GM11168 (cell line): Measurements from ENCODE around the gene IGF1R.
"Not testable (repeated sequence)": the region's sequence is repeated elsewhere in the genome, so short reads cannot be mapped to it uniquely, and the experiment has no call there.

Experiments used
- in situ Hi-C: fragments of 300-500 bp; cut with MboI; formaldehyde crosslinking; loops from one replicate; pipeline ENCODE4 v1.12.0; 2022; ENCODE audit warnings: low sequenced_read_pairs; ENCODE audit not compliant: unreplicated experiment

IGF1R gene

DNA sequence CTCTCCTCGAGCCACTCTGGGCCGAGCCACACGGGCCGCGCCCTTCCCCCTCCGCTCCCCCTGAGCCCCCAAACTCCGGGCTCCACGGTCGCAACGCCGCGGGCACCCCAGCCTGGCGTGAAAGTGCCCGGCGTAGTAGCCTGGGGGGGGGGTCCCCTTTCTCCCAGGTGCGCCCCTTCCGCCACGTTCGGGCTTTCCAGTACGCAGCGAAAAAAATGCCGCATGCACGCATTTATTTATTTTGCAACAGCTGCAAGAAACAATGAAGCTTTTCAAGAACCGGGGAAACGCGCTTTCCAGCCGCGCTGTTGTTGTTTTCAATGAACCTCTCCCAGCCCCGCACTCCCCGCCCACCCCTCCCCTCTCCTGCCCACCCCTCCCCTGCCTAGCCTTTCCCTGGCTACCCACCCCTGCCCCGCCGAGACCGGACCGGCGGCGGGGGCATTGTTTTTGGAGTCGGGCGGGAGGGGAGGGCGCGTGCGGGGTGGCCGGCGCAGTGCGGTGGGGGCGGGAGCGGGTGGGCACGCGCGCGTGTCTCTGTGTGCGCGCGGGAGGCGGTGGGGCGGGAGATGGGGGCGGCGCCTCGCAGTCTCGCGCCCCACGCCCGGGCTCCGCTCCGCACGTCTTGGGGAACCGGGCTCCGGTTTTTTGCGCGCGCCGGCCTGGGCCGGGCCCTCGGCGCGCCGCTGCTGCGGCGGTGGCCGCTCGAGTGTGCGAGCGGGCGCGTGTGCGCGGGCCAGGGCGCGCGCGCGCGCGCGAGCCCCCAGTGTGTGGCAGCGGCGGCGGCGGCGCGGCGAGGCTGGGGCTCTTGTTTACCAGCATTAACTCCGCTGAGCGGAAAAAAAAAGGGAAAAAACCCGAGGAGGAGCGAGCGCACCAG, at the start of gene IGF1R:
Gene IGF1R, plus strand, starts transcription at position 766 of the 880 bp plus-strand sequence. CDS start 1,043 bp downstream, outside the sequence.
- in situ Hi-C loops: no loop called here

DNA sequence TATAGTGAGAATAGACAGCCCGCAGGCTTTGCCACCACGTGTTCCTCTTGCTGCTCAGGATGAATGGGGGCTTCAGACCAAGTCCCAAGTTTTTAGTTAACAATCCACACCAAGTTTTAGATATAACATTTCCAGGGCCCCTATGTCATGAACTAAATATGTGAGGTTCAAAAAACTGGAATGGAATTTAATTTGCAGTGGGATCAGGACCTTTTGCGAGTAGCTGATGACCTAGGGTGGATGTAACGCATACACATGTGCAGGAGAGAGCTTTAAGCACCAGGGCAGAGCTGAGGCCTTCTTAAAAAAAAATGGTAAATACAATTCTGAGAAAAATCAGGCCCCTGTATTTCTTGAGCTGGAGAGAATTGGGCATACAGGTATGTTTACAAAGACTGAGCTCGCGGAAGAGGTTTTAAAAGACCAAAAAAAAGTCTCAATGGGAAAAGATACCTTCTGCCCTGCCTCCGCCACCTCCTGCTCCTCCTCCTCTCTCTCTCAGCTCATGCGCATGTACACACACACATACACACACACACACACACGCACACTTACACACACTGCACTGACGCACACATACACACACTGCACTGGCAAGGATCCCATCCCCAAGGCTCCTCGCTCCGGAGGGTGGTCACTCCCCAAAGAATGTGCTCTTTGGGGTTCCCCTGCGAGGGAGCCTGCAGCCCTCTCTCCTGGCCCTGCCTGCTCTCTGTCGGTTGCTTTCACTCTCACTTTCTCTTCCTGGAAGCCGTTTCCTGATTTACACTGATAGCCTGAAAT, 48.2 kb upstream of the IGF1R start:
- in situ Hi-C loops: no loop called here

DNA sequence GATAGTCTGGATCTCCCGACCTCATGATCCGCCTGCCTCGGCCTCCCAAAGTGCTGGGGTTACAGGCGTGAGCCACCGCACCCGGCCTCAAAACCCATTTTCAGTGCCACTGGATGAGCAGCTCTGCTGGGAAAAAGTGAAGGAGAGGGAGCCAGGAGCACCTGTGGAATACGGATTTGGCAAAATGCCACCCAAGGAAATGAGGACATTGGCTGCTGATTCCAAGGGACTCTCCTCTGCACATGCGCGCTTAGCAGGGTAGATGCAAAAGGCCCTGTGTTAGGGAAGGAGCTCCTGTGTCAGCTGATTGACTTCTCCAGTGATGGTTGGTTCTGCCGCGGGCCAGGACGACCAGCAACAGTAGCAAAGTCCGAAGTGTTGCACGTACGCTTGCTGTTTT, 43.4 kb upstream of the IGF1R start:
- in situ Hi-C loops: no loop called here

DNA sequence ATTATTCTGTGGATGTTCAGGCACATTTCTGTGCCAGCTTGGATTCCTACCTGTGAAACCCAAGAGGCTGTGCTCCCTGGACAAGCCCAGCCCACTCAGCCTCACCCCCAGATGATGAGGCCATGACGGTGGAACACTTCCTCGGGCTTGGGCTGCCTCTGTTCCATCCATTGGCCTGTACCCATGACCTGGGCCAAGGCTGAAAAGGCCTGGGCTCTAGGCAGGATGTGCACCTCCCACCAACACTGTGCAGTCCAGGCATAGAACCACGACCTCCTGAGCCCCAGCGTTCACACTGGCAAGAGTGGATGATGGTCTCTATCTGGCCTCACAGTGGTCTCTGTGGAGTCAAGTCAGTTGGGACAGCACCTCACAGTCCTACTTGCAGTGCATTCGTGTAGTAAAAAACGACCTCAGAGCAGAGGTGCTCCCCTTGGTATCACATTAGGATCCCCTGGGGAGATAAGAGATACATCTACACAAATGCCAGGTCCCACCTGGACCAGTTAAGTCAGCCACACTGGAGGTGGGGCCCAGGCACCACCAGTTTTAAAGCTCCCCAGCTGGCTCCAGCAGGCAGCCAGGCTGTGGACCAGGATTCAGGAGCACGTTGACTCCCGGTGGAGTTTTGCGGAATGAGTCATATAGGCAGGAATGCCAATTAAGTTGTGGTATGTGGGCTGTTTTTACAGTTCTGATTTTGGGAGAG, 39.0 kb upstream of the IGF1R start:
- in situ Hi-C loops: no loop called here

DNA sequence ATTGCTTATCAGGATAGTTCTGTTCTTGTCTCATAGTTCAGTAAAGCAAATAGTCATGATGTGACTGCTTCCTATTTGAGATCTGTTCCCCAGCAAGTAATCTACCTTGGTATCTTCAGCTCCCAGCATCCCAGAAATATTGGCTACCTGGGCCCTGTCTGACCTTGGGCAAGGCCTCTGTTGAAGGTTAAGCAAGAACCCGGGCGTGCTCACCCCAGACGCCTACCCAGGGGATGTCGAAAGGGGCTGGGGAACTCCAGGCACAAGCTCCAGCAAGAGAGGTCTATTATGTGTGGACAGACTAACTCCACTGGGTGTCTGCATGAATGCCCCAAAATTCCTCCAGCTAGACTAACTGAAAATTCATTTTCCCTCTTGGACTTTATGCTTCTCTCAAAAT, 37.3 kb upstream of the IGF1R start:
- in situ Hi-C loops: no loop called here

DNA sequence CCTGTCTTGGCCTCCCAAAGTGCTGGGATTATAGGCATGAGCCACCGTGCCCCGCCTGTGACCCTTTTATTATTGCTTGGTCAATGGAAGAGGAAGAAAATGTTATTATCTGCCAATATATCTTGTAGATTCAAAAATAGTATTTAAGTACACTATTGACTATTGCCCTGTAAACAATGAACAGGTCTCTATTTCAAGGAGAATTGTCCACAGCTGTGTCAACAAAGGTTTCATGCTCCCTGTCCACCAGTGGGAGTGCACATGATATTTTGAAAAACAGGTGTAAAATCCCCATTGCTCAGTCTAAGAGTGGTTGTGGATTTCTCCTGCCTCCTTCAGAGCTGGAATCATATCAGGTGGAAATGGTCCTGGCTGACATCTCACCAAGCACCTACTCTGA, 36.5 kb upstream of the IGF1R start:
- in situ Hi-C loops: no loop called here

DNA sequence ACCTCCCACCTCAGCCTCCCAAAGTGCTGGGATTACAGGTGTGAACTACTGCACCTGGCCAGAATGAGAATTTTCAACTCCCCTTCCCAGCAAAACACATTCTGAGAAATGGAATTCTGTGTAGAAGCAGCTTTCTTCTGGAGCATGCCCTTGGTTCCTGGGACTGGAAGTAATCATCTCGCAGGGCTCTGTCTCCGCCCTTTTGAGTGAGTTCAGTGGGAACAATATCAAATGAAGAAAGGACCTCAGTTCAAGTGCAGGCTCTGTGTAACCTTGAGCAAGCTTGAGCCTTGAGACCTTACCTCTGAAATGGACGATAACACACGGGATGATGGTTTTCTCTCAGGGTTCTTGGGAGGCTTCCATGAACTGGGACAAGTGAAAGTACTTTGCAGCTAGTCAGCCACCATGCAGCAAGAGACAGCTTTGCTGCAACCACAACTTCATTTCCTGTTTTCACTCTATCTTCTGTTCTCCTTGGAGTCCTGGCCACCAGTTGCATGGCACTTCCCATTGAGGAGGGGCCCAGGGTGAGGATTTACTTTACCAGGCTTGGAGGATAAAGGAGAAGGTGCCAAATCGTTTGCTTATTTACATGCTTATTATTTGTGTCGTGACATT, 35.7 kb upstream of the IGF1R start:
- in situ Hi-C loops: no loop called here

DNA sequence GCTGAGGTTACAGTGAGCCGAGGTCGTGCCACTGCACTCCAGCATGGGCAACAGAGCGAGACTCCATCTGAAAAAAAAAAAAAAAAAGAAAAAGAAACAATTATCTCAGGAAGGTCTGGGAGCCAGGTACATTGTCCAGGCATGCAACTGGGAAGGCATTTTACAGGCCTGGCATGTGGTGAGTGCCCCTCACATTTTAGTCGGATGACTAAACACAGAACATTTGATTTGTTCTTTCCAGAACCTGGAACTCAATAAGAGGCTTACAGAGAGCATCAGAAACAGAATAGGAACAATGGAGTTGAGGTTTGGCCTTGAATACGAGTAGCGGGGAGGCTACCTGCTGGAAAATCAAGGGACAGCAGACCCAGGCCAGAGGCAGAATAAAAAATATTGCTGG, 33.7 kb upstream of the IGF1R start:
- in situ Hi-C loops: no loop called here

DNA sequence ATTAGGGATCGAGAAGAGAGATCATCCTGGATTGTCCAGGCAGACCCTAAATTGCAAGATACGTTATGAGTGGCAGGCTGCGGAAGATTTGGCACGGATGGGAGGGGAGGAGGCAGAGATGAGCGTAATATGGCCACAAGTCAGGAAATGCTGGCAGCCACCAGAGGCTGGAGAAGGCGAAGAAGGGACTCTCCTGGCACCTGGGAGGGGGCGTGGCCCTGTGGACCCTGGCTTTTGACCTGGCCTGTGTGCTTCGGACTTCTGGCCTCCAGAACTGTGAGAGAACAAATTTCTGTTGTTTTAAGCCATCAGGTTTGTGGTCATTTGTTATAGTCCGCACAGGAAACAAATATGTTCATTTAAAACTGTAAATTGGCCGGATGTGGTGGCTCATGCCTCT, 31.9 kb upstream of the IGF1R start:
- in situ Hi-C loops: no loop called here

DNA sequence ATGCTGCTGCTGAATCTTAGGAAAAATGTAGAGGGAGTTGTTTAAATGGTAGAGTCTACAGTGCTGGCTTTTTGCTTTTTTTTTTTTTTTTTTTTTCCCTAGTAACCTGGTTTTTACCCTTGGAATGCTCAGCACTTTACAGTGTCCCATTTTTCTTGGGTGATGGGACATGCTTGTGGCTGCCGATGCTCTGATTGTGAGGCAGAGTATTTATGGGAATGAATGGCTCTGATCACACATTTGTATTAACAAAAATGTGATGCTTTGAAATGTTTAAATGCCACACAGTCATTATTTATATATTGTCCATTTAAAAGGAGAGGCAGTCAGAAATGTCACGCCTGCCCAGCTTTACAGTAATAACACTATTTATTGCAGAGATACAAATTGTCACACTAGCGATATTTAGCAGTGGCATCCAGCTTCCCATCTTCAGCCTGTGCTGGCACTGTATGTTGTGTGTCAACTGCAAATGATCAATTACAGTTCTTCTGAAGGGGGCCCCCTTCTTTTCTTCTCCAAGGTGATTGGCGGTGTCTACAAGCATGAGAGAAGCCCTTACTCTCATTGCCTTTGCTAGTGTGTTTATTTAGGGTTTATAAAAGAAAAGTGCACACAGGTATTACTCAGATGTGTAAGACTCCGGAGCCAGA, 30.9 kb upstream of the IGF1R start:
- in situ Hi-C loops: no loop called here

DNA sequence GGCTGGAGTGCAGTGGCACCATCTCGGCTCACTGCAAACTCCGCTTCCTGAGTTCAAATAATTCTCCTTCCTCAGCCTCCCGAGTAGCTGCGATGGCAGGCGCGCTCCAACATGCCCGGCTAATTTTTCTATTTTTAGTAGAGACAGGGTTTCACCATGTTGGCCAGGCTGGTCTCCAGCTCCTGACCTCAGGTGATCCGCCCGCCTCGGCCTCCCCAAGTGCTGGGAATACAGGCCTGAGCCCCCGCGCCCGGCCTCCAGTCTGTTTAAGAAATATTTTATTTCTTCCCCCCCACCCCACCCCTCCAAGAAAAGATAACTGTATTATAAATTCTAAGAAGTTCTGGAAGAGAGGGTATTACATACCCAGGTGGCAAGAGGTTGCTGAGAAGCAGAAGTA, 29.8 kb upstream of the IGF1R start:
- in situ Hi-C loops: not testable (repeated sequence)

DNA sequence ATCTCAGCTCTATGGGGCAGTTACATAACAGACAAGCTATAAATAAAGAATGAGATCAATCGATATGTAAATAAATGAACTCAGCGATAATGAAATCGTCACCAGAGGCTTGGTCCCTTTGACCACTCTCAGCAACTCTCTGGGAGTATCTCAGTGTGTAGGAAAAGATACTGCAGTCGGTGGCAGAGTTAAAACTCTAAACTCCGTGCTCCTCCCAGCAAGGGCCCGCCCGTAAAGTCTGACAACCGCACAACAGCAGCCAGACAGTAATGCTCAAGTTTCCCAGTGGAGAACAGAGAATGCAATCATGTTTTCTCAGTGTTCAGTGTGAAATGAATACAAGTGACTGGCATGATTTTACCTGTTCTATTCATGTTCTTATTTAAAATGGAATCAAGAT, 28.3 kb upstream of the IGF1R start:
- in situ Hi-C loops: no loop called here

DNA sequence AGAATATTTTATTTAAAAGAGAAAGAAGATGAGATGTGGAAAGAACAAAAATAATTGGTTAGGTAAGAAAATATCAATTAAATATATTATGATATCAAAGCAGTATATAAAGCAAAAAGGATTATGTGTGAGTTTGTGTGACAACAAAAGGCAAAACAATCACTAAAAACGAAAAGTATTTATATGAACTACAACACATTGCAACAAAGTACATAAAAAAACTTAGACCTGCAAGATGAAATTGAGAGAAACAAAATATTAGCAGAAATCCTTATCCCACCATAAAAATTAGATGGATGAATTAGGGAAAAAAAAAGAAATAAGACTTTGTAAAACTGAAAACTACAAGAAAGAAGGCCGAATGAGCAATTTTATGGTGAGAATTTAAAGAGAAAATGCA, 27.3 kb upstream of the IGF1R start:
- in situ Hi-C loops: no loop called here

DNA sequence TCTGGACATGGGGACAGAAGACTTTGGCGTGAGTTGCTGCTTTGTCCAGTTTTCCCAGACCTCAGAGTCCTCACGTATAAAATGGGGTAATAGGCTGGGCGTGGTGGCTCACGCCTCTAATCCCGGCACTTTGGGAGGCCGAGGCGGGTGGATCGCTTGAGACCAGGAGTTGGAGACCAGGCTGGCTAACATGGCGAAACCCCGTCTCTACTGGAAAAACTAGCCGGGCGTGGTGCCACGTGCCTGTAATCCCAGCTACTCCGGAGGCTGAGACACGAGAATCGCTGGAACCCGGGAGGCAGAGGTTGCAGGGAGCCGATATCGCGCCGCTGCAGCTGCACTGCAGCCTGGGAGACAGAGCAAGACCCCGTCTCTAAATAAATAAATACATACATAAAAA, 22.7 kb upstream of the IGF1R start:
- in situ Hi-C loops: no loop called here

DNA sequence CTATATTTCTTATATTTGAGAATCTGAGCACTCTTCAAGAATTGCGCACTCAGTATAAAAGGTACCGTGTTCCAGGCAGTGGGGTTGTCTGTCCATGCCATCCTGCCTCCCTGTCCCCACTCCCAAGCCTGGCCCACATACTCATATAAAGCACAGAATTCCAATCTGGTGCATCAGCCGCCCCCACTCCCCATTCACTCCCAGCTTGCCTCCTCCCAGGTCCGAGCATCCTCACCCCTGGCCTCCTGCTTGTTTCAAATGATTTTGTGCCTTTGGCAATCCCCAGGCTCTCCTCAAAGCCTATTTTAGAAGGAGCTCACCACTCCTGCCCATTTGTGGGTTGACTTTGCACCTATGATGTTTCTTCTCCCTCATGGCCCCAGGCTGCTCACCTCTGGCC, 22.2 kb upstream of the IGF1R start:
- in situ Hi-C loops: no loop called here

DNA sequence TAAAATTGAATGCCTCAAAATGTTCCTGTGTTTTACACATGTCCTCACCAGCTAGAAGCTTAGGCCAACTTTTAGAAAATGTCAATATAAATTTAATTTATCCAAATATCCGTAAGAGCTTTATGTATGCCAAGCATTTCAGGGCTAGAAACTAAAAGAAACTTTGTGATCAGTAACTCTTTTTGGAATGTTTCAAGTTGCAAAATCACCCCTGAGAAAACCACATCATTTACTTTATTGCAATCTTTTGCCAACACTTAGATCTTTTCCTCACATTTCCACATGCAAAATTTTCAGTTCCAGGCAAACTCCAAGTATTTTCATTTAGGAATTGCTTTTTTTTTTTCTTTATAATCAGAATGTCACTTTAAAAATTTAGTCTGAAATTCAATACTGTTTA, 20.1 kb upstream of the IGF1R start:
- in situ Hi-C loops: no loop called here

DNA sequence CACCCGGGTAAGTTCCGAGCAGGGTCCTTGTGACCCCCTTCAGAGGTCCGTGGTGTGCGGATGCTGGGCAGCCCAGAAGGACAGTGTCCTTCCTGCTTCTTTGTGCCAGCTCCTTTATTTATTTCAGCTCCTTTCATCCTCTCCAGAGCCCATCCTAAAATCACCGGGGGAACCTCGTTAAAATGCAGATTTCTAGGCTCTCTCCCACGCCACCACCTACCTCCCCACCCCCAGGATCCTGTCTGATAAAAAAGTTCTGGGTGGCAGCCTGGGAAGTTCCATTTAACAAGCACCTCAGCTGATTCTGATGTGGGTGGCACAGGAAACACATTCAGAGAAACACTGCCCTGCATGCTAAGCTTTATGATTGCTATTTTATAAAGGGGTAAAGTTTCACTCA, 12.5 kb upstream of the IGF1R start:
- in situ Hi-C loops: no loop called here

DNA sequence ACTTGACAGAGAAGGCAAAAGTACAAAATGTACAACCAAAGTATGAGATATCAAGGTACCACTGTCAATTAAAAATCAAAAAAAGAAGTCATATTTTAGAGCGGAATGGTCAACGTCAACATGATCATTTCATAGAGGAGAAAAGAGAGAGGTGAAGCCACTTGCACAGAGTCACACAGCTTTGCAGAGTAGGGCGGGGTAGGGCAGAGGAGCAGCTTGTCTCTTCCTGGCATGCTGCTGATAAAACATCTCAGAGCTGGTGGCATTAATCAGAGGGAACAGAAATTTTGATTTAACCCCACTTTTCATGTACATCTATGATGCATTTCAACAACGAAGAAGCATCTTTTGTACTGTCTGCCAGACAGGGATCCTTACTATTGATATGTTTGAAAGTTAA, 5.2 kb upstream of the IGF1R start:
- in situ Hi-C loops: no loop called here

DNA sequence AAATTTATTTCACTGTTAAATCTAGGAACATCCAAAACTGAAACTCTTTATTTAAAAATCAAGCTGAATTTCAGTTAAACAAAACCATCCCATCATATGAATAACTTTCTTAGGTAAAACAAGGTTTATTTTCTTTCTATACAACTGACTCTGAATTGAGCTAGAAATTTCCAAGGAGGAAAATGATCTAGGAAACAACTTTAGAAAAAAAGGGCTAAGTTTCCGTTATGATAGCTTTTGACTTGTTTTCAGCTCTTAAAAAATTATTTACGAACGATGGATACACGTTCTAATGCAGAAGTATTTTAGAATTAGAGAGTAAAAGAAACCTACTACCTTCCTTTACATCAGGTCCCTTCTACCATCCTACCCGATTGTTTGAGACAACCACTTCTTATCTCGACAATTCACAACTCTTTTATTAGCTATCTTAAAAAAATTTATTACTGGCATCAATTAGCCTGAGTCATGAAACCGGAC, 1.8 kb upstream of the IGF1R start:
- in situ Hi-C loops: no loop called here
